Fibroblast of skin of right biceps (primary cell): ENCODE measurements around the gene HOXA11.
A peak's percentile ranks its signal among the peaks of the same experiment; 100 is the strongest.

Experiments
- DNase-seq: peaks from one replicate; pipeline ENCODE4 v3.0.0-alpha.2; 2013

HOXA11 gene

GRCh38 chr7:27144781-27145164 lies 40.3 kb downstream of the HOXA11 start:
- DNase-seq: no peak

- no peak for DNase-seq
These were observed 40.9 kb downstream of the HOXA11 start for GRCh38 chr7:27143950-27144780.

GRCh38 chr7:27143023-27143949 lies 41.7 kb downstream of the HOXA11 start, which contains the start of gene HOXA5:
HOXA5 (minus strand) TSS chr7:27143681; CDS start chr7:27143607, 74 bp downstream.
- peak; percentile 85 for DNase-seq

- DNase-seq: no peak
These were observed 42.4 kb downstream of the HOXA11 start for GRCh38 chr7:27142580-27143022.

GRCh38 chr7:27141923-27142579 lies 43.0 kb downstream of the HOXA11 start:
- DNase-seq: no peak

- no peak for DNase-seq
These were observed 43.7 kb downstream of the HOXA11 start for GRCh38 chr7:27141137-27141922.

- no peak for DNase-seq
These were observed 44.7 kb downstream of the HOXA11 start for GRCh38 chr7:27140126-27140857.

- DNase-seq: no peak
These were observed 45.5 kb downstream of the HOXA11 start for GRCh38 chr7:27139334-27140125.

GRCh38 chr7:27138985-27139333 lies 46.1 kb downstream of the HOXA11 start:
- DNase-seq: no peak

GRCh38 chr7:27138472-27138871 lies 46.6 kb downstream of the HOXA11 start:
- DNase-seq: no peak

- no peak for DNase-seq
These were observed 47.3 kb downstream of the HOXA11 start for GRCh38 chr7:27137640-27138315.

GRCh38 chr7:27134392-27134791 lies 50.6 kb downstream of the HOXA11 start:
- peak; percentile 84 for DNase-seq

GRCh38 chr7:27133409-27134231 lies 51.4 kb downstream of the HOXA11 start:
- no peak for DNase-seq

- DNase-seq: no peak
These were observed 52.1 kb downstream of the HOXA11 start for GRCh38 chr7:27132978-27133377.

- DNase-seq: no peak
These were observed 52.8 kb downstream of the HOXA11 start for GRCh38 chr7:27132214-27132613.

- DNase-seq: no peak
These were observed 53.6 kb downstream of the HOXA11 start for GRCh38 chr7:27131390-27131819.
